K562 (cell line): Measurements from ENCODE around the gene GTPBP1. TPM values are rescaled to one million over a fixed set of nuclear protein-coding genes. Genes with fewer than 3 reads are reported as not detected.

Source experiments
- CREM ChIP-seq: IDR thresholded peaks from 2 replicates; pipeline ENCODE4 v1.6.1; 2014; ENCODE audit warnings: antibody characterized with exemption, low read depth
- FOSL1 ChIP-seq: fragments of 200-800 bp; sonication (Bioruptor generic); conservative IDR thresholded peaks from 2 replicates; pipeline ENCODE4 v1.6.1; 2016; ENCODE audit warnings: missing genetic modification characterization, missing compliant biosample characterization
- HNRNPLL ChIP-seq: fragments of 200-400 bp; formaldehyde crosslinking; IDR thresholded peaks from 2 replicates; pipeline ENCODE4 v1.6.1; 2017; ENCODE audit warnings: low read length, low read depth, mild to moderate bottlenecking; ENCODE audit not compliant: poor library complexity, severe bottlenecking
- JUND ChIP-seq, 2 experiments: IDR thresholded peaks; 2 replicates in 1 of 2; 3 replicates in 1 of 2; pipeline ENCODE4 v1.6.1; 2011; ENCODE audit warnings: borderline replicate concordance in 2 of 2, low read depth in 2 of 2, low read length in 2 of 2, improper control_type of control experiment in 1 of 2, missing biosample characterization in 1 of 2, missing genetic modification characterization in 1 of 2, missing genetic modification reagents in 1 of 2
- LARP7 ChIP-seq: fragments of 450-650 bp; IDR thresholded peaks from 2 replicates; pipeline ENCODE4 v1.6.1; 2016
- POLR3A ChIP-seq: IDR thresholded peaks from 2 replicates; pipeline ENCODE4 v1.6.1; 2011; ENCODE audit warnings: borderline replicate concordance, mild to moderate bottlenecking, moderate library complexity; ENCODE audit not compliant: insufficient read length, insufficient read depth; ENCODE audit errors: extremely low read depth
- RBFOX2 ChIP-seq: fragments of 200-400 bp; formaldehyde crosslinking; IDR thresholded peaks from 2 replicates; pipeline ENCODE4 v1.6.1; 2017; ENCODE audit warnings: low read depth, mild to moderate bottlenecking, low read length, moderate library complexity
- TOE1 ChIP-seq, 2 experiments: fragments of 450-650 bp in 1 of 2; sonication (generic) in 1 of 2; formaldehyde crosslinking in 1 of 2; IDR thresholded peaks; 2 replicates each; pipeline versions ENCODE4 v1.7.1 to v1.8.0; 2016 to 2022; ENCODE audit warnings: borderline replicate concordance in 2 of 2, mild to moderate bottlenecking in 2 of 2, antibody characterized with exemption in 1 of 2, inconsistent platforms in 1 of 2, low read depth in 1 of 2, missing genetic modification reagents in 1 of 2, moderate library complexity in 1 of 2
- ZNF23 ChIP-seq: fragments of 250-450 bp; sonication (Bioruptor Pico); IDR thresholded peaks from 2 replicates; pipeline ENCODE4 v1.4.0; 2020; ENCODE audit warnings: mild to moderate bottlenecking
- ZNF655 ChIP-seq: fragments of 250-450 bp; sonication (Bioruptor Pico); IDR thresholded peaks from 2 replicates; pipeline ENCODE4 v1.5.0; 2021
- polyA plus RNA-seq, 8 experiments: library from polyadenylated mRNA; depleted of rRNA in 4 of 8; stranded (reverse) in 5 of 8; unstranded in 3 of 8; fragments of >200 nt; fragmentation: Nextera tagmentation in 2 of 8; fragmentation: Illumina TruSeq in 1 of 8; extraction: Ambion mirVana in 2 of 8; extraction: Trizol in 1 of 8; gene quantifications; 2 replicates each; pipeline versions ENCODE4 v1.2.1 to v1.2.3, GENCODE V29; 2011 to 2014; ENCODE audit warnings: inconsistent platforms in 1 of 8, missing spikeins in 1 of 8
- small RNA-seq: library from RNA; depleted of rRNA; stranded (forward); fragments of <200 nt; gene quantifications from one replicate; pipeline ENCODE3, GENCODE V24; 2014
- total RNA-seq, 7 experiments: library from RNA; depleted of rRNA in 6 of 7; stranded (reverse); fragments of >200 nt in 6 of 7; fragmentation: Illumina TruSeq in 2 of 7; extraction: Trizol in 2 of 7; gene quantifications; 2 replicates each; pipeline versions ENCODE4 v1.2.1 to v1.2.3, GENCODE V29; 2011 to 2021; ENCODE audit warnings: low replicate concordance in 1 of 7
- TF ChIP-seq, protein P1 (sequence below): fragments of 250-450 bp; sonication (Bioruptor Pico); IDR thresholded peaks from 2 replicates; pipeline ENCODE4 v1.5.0; 2020; ENCODE audit warnings: mild to moderate bottlenecking, borderline replicate concordance

The GTPBP1 gene
- total and polyA plus RNA-seq, 9 of the 15 experiments (the other 6 are each of a cell fraction or from before 2014, with no cell fraction given), result 0.83 to 53.2 (median 23.3) TPM

GRCh38 chr22:38782402-38783094 is 76.8 kb downstream of the GTPBP1 start (continued):
- no peak for TF ChIP-seq TOE1 (IDR thresholded peaks at IDR 0.05; ENCODE audit: borderline replicate concordance)
- no peak for TF ChIP-seq TOE1 (CRISPR knock-in tag; IDR thresholded peaks at IDR 0.05; ENCODE audit: borderline replicate concordance, low read depth)
- no peak for TF ChIP-seq POLR3A
- TF ChIP-seq JUND (IDR thresholded peaks at IDR 0.05; ENCODE audit: borderline replicate concordance, low read depth, low read length), result peak; percentile 55; the same call in 1 of the 2 replicates
- no peak; the same call in 2 of the 3 replicates for TF ChIP-seq JUND (tag; IDR thresholded peaks at IDR 0.05; ENCODE audit: borderline replicate concordance, low read depth, low read length)
- TF ChIP-seq ZNF655, result no peak
- no peak for TF ChIP-seq RBFOX2
- TF ChIP-seq ZNF23 (CRISPR knock-in tag), result no peak
- 0 out of 2 replicates have a peak, but pooled peaks have one; percentile 9 for TF ChIP-seq CREM
- TF ChIP-seq, protein P1, sequence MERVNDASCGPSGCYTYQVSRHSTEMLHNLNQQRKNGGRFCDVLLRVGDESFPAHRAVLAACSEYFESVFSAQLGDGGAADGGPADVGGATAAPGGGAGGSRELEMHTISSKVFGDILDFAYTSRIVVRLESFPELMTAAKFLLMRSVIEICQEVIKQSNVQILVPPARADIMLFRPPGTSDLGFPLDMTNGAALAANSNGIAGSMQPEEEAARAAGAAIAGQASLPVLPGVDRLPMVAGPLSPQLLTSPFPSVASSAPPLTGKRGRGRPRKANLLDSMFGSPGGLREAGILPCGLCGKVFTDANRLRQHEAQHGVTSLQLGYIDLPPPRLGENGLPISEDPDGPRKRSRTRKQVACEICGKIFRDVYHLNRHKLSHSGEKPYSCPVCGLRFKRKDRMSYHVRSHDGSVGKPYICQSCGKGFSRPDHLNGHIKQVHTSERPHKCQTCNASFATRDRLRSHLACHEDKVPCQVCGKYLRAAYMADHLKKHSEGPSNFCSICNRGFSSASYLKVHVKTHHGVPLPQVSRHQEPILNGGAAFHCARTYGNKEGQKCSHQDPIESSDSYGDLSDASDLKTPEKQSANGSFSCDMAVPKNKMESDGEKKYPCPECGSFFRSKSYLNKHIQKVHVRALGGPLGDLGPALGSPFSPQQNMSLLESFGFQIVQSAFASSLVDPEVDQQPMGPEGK (CRISPR knock-in tag), result no peak
- peak; percentile 43 for TF ChIP-seq FOSL1
- peak; percentile 42 for TF ChIP-seq HNRNPLL
- no peak for TF ChIP-seq LARP7

Small RNA genes lying within 50 kb of the gene (small RNA-seq; reads per million reads assigned to genes)
- not detected for gene AL021707.8

Other genes with a start within 250 kb of the GTPBP1 start
Only the 7 nearest of the 11 such genes appear.
- gene DMC1, start 135.8 kb upstream of the GTPBP1 start, total RNA-seq (2014; rRNA removed), result 13.4 and 15.1 TPM in 2 replicates
- 11.4 and 11.7 TPM in 2 replicates for gene DMC1, start 135.8 kb upstream of the GTPBP1 start, total RNA-seq (2014; rRNA removed; fragmentation: Illumina TruSeq; extraction: Trizol)
- 12.1 and 14.5 TPM in 2 replicates for gene DMC1, start 135.8 kb upstream of the GTPBP1 start, total RNA-seq (2015; rRNA removed; fragmentation: Illumina TruSeq; extraction: Trizol)
- 5.2 and 5.5 TPM in 2 replicates for gene DMC1, start 135.8 kb upstream of the GTPBP1 start, total RNA-seq (2021)
- 4.8 and 8.2 TPM in 2 replicates for gene DMC1, start 135.8 kb upstream of the GTPBP1 start, polyA plus RNA-seq (2011; rRNA removed)
- gene DMC1, start 135.8 kb upstream of the GTPBP1 start, polyA plus RNA-seq (2014; fragmentation: Illumina TruSeq; extraction: Trizol), result 9.8 and 11.9 TPM in 2 replicates
- 1 to 10 TPM; 8.4 to 8.7 TPM for gene DMC1, start 135.8 kb upstream of the GTPBP1 start, polyA plus RNA-seq (2014; fragmentation: Nextera tagmentation; extraction: Ambion mirVana)
- gene DMC1, start 135.8 kb upstream of the GTPBP1 start, polyA plus RNA-seq (2014; rRNA removed), result 55.5 and 73.8 TPM in 2 replicates
- 0.54 and 0.73 TPM in 2 replicates for gene FAM227A, start 49.6 kb upstream of the GTPBP1 start, total RNA-seq (2014; rRNA removed)
- gene FAM227A, start 49.6 kb upstream of the GTPBP1 start, total RNA-seq (2014; rRNA removed; fragmentation: Illumina TruSeq; extraction: Trizol), result 0.80 and 0.91 TPM in 2 replicates
- gene FAM227A, start 49.6 kb upstream of the GTPBP1 start, total RNA-seq (2015; rRNA removed; fragmentation: Illumina TruSeq; extraction: Trizol), result 0.57 and 0.83 TPM in 2 replicates
- gene FAM227A, start 49.6 kb upstream of the GTPBP1 start, total RNA-seq (2021), result 1.2 and 1.4 TPM in 2 replicates
- 1.5 and 2.2 TPM in 2 replicates for gene FAM227A, start 49.6 kb upstream of the GTPBP1 start, polyA plus RNA-seq (2011; rRNA removed)
- gene FAM227A, start 49.6 kb upstream of the GTPBP1 start, polyA plus RNA-seq (2014; fragmentation: Illumina TruSeq; extraction: Trizol), result 0.55 and 0.64 TPM in 2 replicates
- under 1 TPM; 0.10 to 0.31 TPM for gene FAM227A, start 49.6 kb upstream of the GTPBP1 start, polyA plus RNA-seq (2014; fragmentation: Nextera tagmentation; extraction: Ambion mirVana)
- 0.89 and 0.94 TPM in 2 replicates for gene FAM227A, start 49.6 kb upstream of the GTPBP1 start, polyA plus RNA-seq (2014; rRNA removed)
- 7.8 and 8.8 TPM in 2 replicates for gene CBY1, start 49.3 kb upstream of the GTPBP1 start, total RNA-seq (2014; rRNA removed)
- gene CBY1, start 49.3 kb upstream of the GTPBP1 start, total RNA-seq (2014; rRNA removed; fragmentation: Illumina TruSeq; extraction: Trizol), result 8.2 and 8.9 TPM in 2 replicates
- gene CBY1, start 49.3 kb upstream of the GTPBP1 start, total RNA-seq (2015; rRNA removed; fragmentation: Illumina TruSeq; extraction: Trizol), result 5.4 and 5.7 TPM in 2 replicates
- gene CBY1, start 49.3 kb upstream of the GTPBP1 start, total RNA-seq (2021), result 7.8 and 8.6 TPM in 2 replicates
- gene CBY1, start 49.3 kb upstream of the GTPBP1 start, polyA plus RNA-seq (2011; rRNA removed), result 17.0 and 18.4 TPM in 2 replicates
- gene CBY1, start 49.3 kb upstream of the GTPBP1 start, polyA plus RNA-seq (2014; fragmentation: Illumina TruSeq; extraction: Trizol), result 12.2 and 14.3 TPM in 2 replicates
- gene CBY1, start 49.3 kb upstream of the GTPBP1 start, polyA plus RNA-seq (2014; fragmentation: Nextera tagmentation; extraction: Ambion mirVana), result 10 to 100 TPM; 15.4 to 19.7 TPM
- gene CBY1, start 49.3 kb upstream of the GTPBP1 start, polyA plus RNA-seq (2014; rRNA removed), result 10.8 and 15.5 TPM in 2 replicates
- gene TOMM22, start 24.0 kb upstream of the GTPBP1 start, total RNA-seq (2014; rRNA removed), result 73.8 and 92.1 TPM in 2 replicates
- 78.6 and 87.9 TPM in 2 replicates for gene TOMM22, start 24.0 kb upstream of the GTPBP1 start, total RNA-seq (2014; rRNA removed; fragmentation: Illumina TruSeq; extraction: Trizol)
- 76.2 and 82.8 TPM in 2 replicates for gene TOMM22, start 24.0 kb upstream of the GTPBP1 start, total RNA-seq (2015; rRNA removed; fragmentation: Illumina TruSeq; extraction: Trizol)
- 101 and 108 TPM in 2 replicates for gene TOMM22, start 24.0 kb upstream of the GTPBP1 start, total RNA-seq (2021)
- gene TOMM22, start 24.0 kb upstream of the GTPBP1 start, polyA plus RNA-seq (2011; rRNA removed), result 46.9 and 49.6 TPM in 2 replicates
- 97.6 and 101 TPM in 2 replicates for gene TOMM22, start 24.0 kb upstream of the GTPBP1 start, polyA plus RNA-seq (2014; fragmentation: Illumina TruSeq; extraction: Trizol)
- 10 to 100 TPM; 25.8 to 36.3 TPM for gene TOMM22, start 24.0 kb upstream of the GTPBP1 start, polyA plus RNA-seq (2014; fragmentation: Nextera tagmentation; extraction: Ambion mirVana)
- gene TOMM22, start 24.0 kb upstream of the GTPBP1 start, polyA plus RNA-seq (2014; rRNA removed), result 58.3 and 59.8 TPM in 2 replicates
- 28.0 and 33.9 TPM in 2 replicates for gene JOSD1, start 5.0 kb upstream of the GTPBP1 start, total RNA-seq (2014; rRNA removed)
- 30.0 and 30.4 TPM in 2 replicates for gene JOSD1, start 5.0 kb upstream of the GTPBP1 start, total RNA-seq (2014; rRNA removed; fragmentation: Illumina TruSeq; extraction: Trizol)
- gene JOSD1, start 5.0 kb upstream of the GTPBP1 start, total RNA-seq (2015; rRNA removed; fragmentation: Illumina TruSeq; extraction: Trizol), result 26.0 and 26.7 TPM in 2 replicates
- 36.7 and 39.1 TPM in 2 replicates for gene JOSD1, start 5.0 kb upstream of the GTPBP1 start, total RNA-seq (2021)
- gene JOSD1, start 5.0 kb upstream of the GTPBP1 start, polyA plus RNA-seq (2011; rRNA removed), result 31.6 and 31.8 TPM in 2 replicates
- 33.0 and 34.1 TPM in 2 replicates for gene JOSD1, start 5.0 kb upstream of the GTPBP1 start, polyA plus RNA-seq (2014; fragmentation: Illumina TruSeq; extraction: Trizol)
- 1 to 10 TPM; 8.9 to 9.5 TPM for gene JOSD1, start 5.0 kb upstream of the GTPBP1 start, polyA plus RNA-seq (2014; fragmentation: Nextera tagmentation; extraction: Ambion mirVana)
- 30.4 and 30.7 TPM in 2 replicates for gene JOSD1, start 5.0 kb upstream of the GTPBP1 start, polyA plus RNA-seq (2014; rRNA removed)
- 31.0 and 42.6 TPM in 2 replicates for gene SUN2, start 50.1 kb downstream of the GTPBP1 start, total RNA-seq (2014; rRNA removed)
- 5.2 and 7.1 TPM in 2 replicates for gene SUN2, start 50.1 kb downstream of the GTPBP1 start, total RNA-seq (2014; rRNA removed; fragmentation: Illumina TruSeq; extraction: Trizol)
- 18.2 and 19.5 TPM in 2 replicates for gene SUN2, start 50.1 kb downstream of the GTPBP1 start, total RNA-seq (2015; rRNA removed; fragmentation: Illumina TruSeq; extraction: Trizol)
- 37.2 and 38.8 TPM in 2 replicates for gene SUN2, start 50.1 kb downstream of the GTPBP1 start, total RNA-seq (2021)
- gene SUN2, start 50.1 kb downstream of the GTPBP1 start, polyA plus RNA-seq (2011; rRNA removed), result 16.7 and 26.9 TPM in 2 replicates
- gene SUN2, start 50.1 kb downstream of the GTPBP1 start, polyA plus RNA-seq (2014; fragmentation: Illumina TruSeq; extraction: Trizol), result 13.8 and 22.6 TPM in 2 replicates
- under 1 TPM; 0.11 to 0.21 TPM for gene SUN2, start 50.1 kb downstream of the GTPBP1 start, polyA plus RNA-seq (2014; fragmentation: Nextera tagmentation; extraction: Ambion mirVana)
- gene SUN2, start 50.1 kb downstream of the GTPBP1 start, polyA plus RNA-seq (2014; rRNA removed), result 27.8 and 31.5 TPM in 2 replicates
- 5.2 and 7.5 TPM in 2 replicates for gene DNAL4, start 88.2 kb downstream of the GTPBP1 start, total RNA-seq (2014; rRNA removed)
- gene DNAL4, start 88.2 kb downstream of the GTPBP1 start, total RNA-seq (2014; rRNA removed; fragmentation: Illumina TruSeq; extraction: Trizol), result 4.2 and 4.7 TPM in 2 replicates
- gene DNAL4, start 88.2 kb downstream of the GTPBP1 start, total RNA-seq (2015; rRNA removed; fragmentation: Illumina TruSeq; extraction: Trizol), result 4.7 and 5.6 TPM in 2 replicates
- 5.9 and 6.1 TPM in 2 replicates for gene DNAL4, start 88.2 kb downstream of the GTPBP1 start, total RNA-seq (2021)
- 6.9 and 8.9 TPM in 2 replicates for gene DNAL4, start 88.2 kb downstream of the GTPBP1 start, polyA plus RNA-seq (2011; rRNA removed)
- 9.4 and 11.3 TPM in 2 replicates for gene DNAL4, start 88.2 kb downstream of the GTPBP1 start, polyA plus RNA-seq (2014; fragmentation: Illumina TruSeq; extraction: Trizol)
- gene DNAL4, start 88.2 kb downstream of the GTPBP1 start, polyA plus RNA-seq (2014; fragmentation: Nextera tagmentation; extraction: Ambion mirVana), result under 1 TPM; 0.20 to 0.70 TPM
- gene DNAL4, start 88.2 kb downstream of the GTPBP1 start, polyA plus RNA-seq (2014; rRNA removed), result 7.8 and 8.3 TPM in 2 replicates